Stimulated activated CD4-positive, alpha-beta T cell treated with anti-CD3 and anti-CD28 coated beads, Interleukin-1b, Interleukin-23, amount 100 ng/mL, for 24 hours (primary cell): ENCODE data around the gene DCST2.

Source experiments
- DNase-seq, 4 experiments: peaks; one replicate each; pipeline ENCODE4 v3.0.0-alpha.2; 2020; ENCODE audit warnings: low read depth in 4 of 4, low spot score in 1 of 4

Gene DCST2

DNA sequence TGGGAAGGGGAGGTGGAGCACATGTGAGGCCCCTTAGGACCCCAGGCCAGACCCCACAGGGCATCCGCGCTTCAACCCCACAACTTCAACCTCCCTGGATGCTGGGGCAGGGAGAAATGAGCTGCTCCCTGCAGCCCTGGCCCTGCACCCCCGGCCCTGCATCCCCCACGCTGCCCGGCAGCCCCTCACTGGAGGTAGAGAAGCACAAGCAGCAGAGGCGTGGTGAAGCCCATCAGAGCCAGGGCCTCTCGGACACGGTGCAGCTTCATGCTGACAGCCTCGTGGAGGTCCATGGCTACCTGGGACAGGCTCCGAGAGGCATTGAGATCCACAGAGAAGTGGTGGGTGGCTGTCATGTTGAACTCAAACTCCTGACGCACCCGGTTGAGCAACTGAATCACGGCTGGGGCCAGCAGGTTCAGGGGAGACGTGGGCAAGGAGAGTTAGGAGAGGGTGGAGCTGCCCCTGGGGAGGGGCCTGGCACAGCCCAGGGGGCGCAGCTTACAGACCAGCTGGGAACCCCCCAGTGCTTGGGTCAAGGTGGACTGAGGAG is 3.3 kb downstream of the DCST2 start:
- DNase-seq, result no peak

DNA sequence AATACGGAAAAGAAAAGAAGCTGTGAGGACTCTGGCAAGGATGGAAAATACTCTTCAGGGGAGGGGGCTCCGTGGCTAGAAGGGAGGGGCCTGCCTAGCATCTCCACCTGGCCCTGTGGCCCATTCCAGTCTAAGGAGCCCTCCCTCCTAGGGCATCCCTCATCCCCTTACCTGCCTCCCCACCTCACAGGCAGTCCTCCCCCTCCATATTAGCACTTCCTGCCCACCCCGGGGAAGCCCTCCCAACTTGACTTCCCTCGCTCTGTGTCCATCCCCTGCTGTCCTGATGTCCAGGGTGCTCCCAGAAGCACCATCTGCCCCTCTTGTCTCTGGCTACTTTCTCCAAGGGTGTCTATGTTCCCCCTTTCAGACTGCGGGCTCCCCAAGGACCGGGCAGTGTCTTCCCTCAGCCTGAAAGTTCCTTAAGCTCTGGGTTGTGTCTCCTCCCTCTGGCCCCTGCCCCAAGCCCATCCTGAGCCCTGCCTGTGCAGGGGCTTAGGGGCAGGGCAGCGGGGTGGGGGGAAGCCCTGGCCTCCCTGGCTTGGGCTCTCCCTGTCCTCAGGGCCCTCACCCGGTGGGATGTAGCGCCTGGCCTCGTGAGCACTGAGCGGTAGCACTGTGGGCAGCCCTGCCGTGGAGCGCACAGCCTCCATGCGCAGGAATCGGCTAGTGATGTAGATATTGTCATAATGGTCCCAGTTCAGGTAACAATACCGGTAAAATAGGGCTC is 3.9 kb downstream of the DCST2 start:
- no peak for DNase-seq

DNA sequence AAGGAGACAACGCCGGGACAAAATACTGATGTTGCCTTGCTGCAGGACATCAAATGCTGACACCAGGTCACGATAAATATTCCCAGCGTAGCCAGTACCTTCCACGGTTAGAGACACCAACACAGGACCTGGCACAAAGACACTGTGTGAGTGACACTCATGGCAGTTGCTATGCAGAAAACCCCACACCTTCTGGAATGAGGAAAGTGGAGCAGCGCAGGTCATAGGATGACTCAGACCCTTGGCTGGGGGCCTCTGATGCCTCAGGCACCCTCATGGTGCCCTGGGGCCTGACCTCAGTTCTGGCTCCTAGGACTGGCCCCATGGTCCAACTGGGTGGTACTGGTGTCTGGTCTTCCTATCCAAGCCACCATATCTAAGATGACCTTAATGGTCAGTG is 7.0 kb downstream of the DCST2 start:
- no peak for DNase-seq

DNA sequence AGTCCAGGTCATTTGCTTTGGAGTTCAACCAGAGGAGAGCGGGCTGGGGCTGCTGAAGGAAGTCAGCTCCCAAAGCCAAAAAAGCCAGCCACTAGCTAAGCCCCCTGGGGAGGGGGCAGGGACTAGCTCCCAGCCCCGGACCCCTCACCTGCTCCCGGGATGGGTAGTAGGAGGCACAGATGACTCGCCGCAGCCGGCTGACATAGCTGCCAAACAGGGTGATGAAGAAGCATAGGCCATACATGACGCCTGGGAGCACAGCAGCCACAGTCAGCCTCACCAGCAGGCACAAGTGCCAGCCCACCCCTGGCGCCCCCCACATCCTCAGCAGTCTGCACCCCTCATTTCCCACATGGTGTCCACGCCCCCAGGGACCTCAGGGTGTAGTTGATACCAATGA is 7.4 kb downstream of the DCST2 start:
- DNase-seq, result no peak

DNA sequence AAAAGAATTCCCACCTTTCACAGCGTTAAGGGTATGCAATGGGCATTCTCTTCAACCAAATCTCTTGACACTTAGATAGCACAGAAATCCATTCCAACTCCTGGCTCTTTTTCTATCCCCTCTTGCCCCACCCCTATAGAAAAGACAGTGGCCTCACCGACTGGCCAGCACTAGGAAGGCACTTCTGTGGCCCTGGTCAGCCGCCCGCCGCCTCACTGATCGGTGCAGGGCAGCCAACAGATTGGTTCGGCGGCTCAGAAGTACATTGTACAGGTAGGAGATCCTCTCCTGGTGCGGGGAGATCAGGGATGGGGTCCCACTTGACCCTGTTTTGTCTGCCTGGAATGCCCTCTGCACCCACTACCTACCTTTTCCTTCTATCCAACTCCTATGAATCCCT is 9.3 kb downstream of the DCST2 start:
- DNase-seq, result no peak

DNA sequence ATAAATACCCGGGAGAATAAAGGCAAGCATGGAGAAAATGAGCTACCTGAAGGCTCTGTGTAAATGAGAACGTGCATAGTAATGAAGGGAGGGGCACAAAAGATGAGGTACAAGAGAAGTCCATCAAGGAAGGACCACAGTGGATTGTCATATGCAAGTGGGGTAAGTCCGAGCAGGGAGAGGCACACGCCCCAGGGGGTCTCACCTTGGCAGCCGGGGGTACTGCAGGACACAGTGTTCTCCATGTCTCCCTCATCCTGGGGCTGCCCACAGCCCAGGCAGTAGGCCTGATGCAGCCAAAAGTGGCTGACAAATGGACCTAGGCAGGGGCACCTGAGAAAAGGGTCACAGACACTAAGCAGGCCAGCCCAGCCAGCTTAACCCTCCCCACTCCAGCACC is 10.0 kb downstream of the DCST2 start:
- no peak for DNase-seq

DNA sequence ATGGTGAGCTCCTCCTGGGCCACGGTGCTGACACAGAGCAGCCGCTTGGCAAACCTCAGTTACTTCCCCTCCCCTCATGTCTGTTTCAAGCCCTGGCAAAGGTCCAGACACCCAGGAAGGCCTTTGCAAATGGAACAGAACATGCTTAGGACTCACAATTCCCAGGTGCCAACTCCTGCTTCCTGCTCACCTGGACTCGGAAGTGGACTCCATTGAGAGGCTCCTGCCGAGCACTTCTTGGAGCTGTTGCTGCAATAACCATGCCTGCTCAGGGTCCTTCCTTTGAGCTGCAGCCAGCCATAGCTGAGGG is 10.7 kb downstream of the DCST2 start:
- no peak for DNase-seq

DNA sequence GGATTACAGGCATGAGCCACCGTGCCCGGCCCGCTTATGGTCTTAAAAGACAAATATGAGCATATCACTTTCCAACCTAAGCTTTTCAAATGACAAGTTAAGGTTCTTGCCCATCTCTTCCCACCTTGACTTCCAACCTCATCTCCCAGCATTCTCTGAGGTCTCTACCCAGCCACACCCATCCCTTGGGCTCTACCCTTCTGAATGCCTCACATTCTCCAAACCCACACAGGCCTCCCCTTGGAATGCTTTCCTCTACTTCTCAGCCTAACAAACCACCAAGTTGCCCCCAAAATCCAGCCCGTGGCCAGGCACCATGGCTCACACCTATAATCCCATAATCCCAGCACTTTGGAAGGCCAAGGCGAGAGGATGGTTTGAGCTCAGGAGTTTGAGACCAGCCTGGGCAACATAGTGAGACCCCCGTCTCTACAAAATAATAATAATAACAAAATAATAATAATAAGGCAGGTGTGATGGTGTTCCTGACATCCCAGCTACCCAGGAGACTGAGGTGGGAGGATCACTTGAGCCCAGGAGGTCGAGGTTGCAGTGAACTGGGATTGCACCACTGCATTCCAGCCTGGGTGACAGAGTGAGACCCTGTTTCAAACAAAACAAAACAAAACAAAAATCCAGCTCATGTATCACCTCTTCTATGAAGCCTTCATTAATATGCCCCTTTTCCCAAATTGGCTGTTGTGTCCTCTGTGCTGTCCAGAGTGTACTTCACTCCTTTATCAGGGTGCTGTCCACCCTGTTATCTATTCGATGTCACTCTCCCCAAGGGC is 11.2 kb downstream of the DCST2 start:
- no peak for DNase-seq

DNA sequence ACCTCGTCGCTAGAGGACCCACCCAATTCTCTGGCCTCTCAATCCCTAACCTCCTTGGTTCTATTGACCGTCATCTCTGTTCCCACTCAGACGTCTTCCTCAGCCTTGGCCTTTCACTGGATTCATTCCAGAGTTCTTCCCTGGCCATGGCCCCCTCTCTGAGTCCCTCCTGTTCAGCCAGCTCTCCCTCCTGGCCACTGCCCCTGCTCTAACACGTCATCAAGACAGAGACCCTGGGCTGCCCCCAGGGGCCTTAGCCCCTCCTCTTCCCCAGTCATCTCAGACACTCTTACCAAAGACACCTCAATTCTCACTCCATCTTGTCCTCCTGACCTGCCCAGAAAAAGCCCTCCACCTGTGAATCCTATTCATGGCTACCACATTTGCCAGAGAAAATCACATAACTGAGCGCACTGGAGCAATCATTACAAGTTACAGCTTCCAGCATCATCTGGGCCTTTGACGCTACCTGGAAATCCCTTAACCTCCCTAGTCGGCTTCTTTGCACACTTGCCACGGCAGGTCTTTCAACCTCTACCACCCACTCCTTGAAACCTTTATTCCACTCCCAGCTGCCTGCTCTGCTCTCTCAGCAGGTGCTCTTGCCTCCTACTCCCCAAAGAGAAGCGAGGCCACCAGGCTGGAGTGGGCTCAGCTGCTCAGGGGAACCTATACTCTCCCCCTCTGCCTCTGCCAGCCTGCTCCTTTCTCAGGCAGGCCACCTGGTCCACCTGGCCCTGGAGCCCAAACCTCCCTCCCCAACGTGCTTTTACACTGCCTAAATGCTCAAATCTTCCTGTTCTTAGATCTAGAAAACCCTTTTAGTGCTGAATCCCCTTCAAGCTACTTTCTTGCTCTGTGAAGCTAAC is 14.0 kb downstream of the DCST2 start:
- DNase-seq, result no peak

DNA sequence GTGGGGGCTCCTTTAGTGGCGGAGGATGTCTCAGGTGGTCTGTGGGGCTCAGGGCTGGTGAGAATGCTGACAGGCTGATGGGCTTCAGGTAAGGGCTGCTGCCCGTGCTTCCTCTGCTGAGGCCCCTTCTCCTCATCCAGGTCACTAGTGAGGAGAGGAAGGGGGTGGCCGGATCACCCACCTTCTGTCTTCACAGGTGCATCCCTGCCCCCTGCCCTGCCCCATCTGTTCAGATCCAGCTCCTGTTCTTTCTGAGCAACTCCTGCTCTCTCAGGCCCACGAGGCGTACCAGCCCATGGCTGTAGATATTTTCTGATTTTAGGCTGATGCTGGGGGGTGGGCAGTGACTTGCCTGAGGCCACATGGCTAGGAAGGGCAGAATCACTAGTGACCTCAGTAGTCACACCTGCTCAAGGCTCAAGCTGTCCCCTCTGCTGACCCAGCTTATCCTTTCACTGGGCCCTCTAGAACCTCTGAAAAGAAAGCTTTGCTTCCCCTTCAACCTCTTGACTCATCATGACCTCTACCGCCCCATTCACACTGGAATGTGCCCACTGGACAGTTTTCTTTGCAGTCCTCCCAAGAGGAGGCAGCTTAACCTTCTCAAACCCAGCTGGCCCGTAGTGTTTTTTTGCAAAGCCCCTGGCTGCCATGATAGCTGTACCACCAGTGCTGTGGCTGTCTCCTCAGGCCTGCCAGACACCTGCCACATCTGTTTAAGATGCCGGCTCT is 14.8 kb downstream of the DCST2 start:
- DNase-seq, result no peak

DNA sequence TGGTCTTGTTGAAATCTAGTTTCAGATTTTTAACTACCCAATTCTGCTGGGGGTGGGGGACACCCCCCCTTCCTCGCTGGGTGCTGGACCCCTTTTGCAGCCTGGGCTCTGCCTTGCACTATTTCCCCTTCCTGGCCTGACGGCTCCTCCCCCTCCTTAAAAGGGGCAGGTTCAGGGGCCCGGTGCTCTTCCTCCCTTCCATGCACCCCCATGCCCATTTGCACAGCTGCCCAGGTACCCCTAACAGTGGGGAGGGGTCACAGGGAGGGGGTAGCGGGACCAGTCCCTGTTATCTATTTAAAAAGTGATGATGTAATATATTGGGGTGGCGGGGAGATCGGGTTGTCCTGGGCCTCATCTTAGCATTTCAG is 15.7 kb downstream of the DCST2 start:
- DNase-seq, result no peak

DNA sequence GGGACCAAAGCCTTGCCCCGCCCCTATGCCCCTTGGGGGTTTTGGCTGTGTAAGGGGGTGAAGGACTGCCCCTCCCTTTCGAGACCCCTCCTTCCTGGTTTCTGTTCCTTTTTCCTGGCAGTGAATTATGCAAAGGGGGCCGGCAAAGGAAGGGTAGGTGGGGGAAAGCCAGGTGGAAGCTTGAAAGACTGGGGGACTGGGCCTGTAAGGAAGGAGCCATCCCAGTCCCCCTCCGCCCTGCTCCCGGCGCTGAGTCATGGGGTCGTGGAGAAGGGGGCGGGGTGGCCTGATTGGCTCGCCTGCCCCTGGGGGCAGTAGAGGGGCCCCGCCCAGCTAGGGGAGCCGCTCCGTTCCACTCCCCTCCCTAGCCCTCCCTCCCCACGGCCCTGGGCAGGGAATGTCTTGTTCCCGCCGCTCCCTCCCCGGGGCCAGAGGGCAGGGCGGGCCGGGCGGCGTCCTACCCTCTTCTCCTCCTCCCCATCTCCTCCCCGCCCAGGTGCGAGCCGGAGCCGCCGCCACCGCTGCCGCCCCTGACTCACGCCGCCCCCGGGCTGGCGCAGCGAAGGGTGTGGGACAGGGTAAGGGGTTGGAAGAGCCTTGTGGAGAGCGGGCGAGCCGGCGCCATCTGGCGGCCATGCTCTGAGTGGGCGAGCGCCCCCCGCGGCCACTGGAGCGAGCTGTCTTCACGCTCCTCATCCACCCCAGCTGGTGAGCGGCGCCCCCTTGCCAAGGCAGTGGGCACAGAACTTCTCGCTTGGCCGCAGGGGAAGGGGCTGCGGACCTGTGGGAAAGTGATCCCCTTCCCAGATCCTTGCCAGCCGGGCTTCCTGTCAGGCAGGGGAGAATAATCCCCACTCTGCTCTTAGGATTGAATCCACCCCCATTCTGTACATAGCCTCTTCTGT is 16.3 kb downstream of the DCST2 start:
- DNase-seq, result peak; percentile 67 to 93 (median 84)

DNA sequence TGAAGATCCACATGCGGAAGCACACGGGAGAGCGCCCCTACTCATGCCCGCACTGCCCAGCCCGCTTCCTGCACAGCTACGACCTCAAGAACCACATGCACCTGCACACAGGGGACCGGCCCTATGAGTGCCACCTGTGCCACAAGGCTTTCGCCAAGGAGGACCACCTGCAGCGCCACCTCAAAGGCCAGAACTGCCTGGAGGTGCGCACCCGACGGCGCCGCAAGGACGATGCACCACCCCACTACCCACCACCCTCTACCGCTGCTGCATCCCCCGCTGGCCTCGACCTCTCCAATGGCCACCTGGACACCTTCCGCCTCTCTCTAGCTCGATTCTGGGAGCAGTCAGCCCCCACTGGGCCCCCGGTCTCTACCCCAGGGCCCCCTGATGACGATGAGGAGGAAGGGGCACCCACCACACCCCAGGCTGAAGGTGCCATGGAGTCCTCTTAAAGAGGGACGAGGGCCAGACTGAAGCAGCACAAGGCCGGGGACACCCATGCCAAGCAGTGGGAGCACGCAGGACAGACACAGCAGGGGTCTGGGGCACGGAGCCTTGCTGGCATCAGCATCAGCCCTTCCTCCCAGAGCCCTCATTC is 17.2 kb downstream of the DCST2 start:
- DNase-seq, result no peak

DNA sequence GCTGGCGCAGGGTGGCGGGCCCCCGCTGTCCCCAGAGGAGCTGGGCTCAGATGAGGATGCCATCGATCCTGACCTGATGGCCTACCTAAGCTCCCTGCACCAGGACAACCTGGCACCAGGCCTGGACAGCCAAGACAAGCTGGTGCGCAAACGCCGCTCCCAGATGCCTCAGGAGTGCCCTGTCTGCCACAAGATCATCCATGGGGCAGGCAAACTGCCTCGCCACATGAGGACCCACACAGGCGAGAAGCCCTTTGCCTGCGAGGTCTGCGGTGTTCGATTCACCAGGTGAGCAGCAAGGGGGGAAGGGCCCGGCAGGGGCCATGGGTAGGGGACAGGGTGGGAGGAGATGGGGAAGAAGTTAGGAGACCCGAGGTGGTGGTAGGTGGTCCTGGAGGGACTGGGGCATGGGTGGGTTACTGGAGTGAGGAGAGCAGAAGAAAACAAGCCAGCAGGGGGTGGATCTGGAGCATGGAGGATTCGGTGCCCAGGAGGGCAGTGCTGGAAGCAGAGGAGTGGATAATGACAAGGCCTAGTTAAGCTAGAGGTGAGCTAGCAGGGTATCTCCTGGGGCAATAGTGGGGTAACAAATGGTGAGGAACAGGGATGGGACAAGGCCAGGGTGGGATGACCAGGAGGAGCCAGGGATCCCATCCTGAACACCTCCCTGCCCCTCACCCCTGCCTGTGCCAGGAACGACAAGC is 17.9 kb downstream of the DCST2 start:
- DNase-seq, result no peak

DNA sequence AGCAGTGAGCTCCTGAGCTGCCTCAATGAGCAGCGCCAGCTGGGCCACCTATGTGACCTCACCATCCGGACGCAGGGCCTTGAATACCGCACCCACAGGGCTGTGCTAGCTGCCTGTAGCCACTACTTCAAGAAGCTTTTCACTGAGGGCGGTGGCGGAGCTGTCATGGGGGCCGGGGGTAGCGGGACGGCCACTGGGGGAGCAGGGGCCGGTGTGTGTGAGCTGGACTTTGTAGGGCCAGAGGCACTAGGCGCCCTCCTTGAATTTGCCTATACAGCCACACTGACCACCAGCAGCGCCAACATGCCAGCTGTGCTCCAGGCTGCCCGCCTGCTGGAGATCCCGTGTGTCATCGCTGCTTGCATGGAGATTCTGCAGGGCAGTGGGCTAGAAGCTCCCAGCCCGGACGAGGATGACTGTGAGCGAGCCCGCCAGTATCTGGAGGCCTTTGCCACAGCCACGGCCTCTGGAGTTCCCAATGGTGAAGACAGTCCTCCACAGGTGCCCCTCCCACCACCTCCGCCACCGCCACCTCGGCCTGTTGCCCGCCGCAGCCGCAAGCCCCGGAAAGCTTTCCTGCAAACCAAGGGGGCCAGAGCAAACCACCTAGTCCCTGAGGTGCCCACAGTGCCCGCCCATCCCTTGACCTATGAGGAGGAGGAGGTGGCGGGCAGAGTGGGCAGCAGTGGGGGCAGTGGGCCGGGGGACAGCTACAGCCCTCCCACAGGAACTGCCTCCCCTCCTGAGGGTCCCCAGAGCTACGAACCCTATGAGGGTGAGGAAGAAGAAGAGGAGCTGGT is 18.7 kb downstream of the DCST2 start:
- DNase-seq, result no peak

DNA sequence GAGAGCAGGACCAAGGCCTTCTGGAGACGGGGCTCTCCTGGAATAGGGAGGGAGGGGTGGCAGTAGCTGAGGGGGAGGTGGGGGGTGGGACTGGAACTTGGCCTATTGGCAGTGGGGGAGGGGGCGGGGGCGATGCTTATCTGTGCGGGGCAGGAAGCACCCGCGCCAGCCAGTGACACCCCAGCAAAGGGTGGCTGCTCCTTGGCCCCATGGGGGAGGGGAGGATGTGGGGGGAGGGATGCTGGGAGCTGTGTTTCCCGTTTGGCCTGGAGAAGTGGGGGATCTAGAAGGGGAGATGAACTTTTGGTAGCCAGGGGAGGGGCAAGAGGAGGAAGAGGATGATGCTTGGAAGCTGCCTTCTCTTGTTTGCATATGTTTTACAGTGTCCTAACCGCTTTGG is 19.9 kb downstream of the DCST2 start:
- DNase-seq, result no peak

DNA sequence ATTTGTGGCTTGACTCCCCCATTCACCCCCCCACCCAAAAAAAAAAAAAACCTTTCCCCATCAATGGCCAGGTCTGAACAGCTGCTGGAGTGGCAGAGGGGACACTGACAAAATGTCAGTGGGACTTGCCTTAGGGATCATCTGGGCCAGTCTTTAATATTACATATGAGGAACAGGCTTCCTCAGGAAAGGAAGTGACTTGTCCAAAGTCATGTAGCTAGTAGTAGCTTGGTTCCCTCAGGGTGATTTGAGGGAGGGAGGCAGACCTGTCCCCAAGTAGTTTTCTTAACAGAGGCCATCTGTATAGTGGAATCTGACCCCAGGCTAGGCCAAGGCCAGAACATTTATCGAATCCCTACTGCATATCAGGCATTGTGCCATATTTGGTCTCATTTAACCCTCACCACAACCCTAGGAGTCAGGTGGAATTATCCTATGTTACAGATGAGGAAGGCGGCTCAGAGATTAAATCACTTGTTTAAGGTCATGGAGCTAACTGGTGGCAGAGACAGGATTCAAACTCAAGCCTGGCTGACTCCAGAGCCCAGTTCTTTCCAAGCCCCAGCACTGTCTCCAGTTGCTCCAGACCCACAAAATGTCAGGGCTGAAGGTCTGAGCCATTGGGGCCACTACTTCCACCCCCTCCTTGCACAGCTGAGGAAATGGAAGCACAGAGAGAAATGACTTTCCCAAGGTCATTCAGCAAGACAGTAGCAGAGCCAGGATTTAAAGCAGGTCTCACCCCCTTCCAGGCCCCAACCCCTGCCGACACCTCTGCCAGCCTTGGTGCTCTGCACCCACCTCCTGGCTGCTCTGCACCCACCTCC is 20.6 kb downstream of the DCST2 start:
- no peak for DNase-seq
